Measurements from ENCODE around the gene CELF3. TPM values are rescaled to one million over a fixed set of nuclear protein-coding genes. Genes with fewer than 3 reads are reported as not detected.
"Not testable (repeated sequence)": the region's sequence is repeated elsewhere in the genome, so short reads cannot be mapped to it uniquely, and the experiment has no call there.

The CELF3 gene
- 0.11 TPM in 1 of 2 replicates, not detected in the other for total RNA-seq (2014; rRNA removed; shearing (Covaris generic))

- DNase-seq (ENCODE audit: low read depth), result peak; percentile 41
These were observed at the start of gene CELF3 for GRCh38 chr1:151716771-151717631. Gene CELF3 (minus strand): TSS chr1:151716803. CDS start chr1:151716020, 783 bp downstream.

- DNase-seq (ENCODE audit: low read depth), result peak; percentile 5
These were observed 47.4 kb upstream of the CELF3 start for GRCh38 chr1:151763990-151764389.

- DNase-seq (ENCODE audit: low read depth), result peak; percentile 89
These were observed 46.6 kb upstream of the CELF3 start, which contains the start of gene MRPL9 for GRCh38 chr1:151762941-151763921. Gene MRPL9 (minus strand): TSS chr1:151763496. CDS start chr1:151763479, 17 bp downstream.

GRCh38 chr1:151760597-151761385 lies 44.2 kb upstream of the CELF3 start:
- DNase-seq (ENCODE audit: low read depth), result peak; percentile 21

- DNase-seq (ENCODE audit: low read depth), result no peak
These were observed 42.6 kb upstream of the CELF3 start for GRCh38 chr1:151759241-151759640.

- DNase-seq (ENCODE audit: low read depth), result peak; percentile 26
These were observed 39.7 kb upstream of the CELF3 start for GRCh38 chr1:151756291-151756690.

GRCh38 chr1:151741516-151741915 lies 24.9 kb upstream of the CELF3 start:
- DNase-seq (ENCODE audit: low read depth), result no peak

- DNase-seq (ENCODE audit: low read depth), result no peak
These were observed 23.2 kb upstream of the CELF3 start for GRCh38 chr1:151739590-151740355.

- no peak for DNase-seq (ENCODE audit: low read depth)
These were observed 20.9 kb upstream of the CELF3 start for GRCh38 chr1:151737479-151737878.

- no peak for DNase-seq (ENCODE audit: low read depth)
These were observed 20.4 kb upstream of the CELF3 start for GRCh38 chr1:151737026-151737425.

- not testable (repeated sequence) for DNase-seq (ENCODE audit: low read depth)
These were observed 17.4 kb upstream of the CELF3 start for GRCh38 chr1:151733995-151734394.

- no peak for DNase-seq (ENCODE audit: low read depth)
These were observed 16.5 kb upstream of the CELF3 start for GRCh38 chr1:151733126-151733525.

GRCh38 chr1:151729966-151730291 lies 13.3 kb upstream of the CELF3 start:
- no peak for DNase-seq (ENCODE audit: low read depth)

- no peak for DNase-seq (ENCODE audit: low read depth)
These were observed 12.8 kb upstream of the CELF3 start for GRCh38 chr1:151729157-151729965.

- no peak for DNase-seq (ENCODE audit: low read depth)
These were observed 11.8 kb upstream of the CELF3 start for GRCh38 chr1:151728151-151729054.

- no peak for DNase-seq (ENCODE audit: low read depth)
These were observed 7.2 kb upstream of the CELF3 start for GRCh38 chr1:151723726-151724370.

- no peak for DNase-seq (ENCODE audit: low read depth)
These were observed 5.3 kb upstream of the CELF3 start for GRCh38 chr1:151721788-151722510.

All from Daoy (cell line).